BLaER1 (cell line): Measurements from ENCODE around the gene CDC27.
A peak's percentile ranks its signal among the peaks of the same experiment; 100 is the strongest.
"Not testable (repeated sequence)": the region's sequence is repeated elsewhere in the genome, so short reads cannot be mapped to it uniquely, and the experiment has no call there.

Experiments used
- H3K27ac ChIP-seq: shearing (Covaris generic); formaldehyde crosslinking; 2 replicates; pipeline ENCODE4 v1.8.1; 2022
- H3K27me3 ChIP-seq: shearing (Covaris generic); formaldehyde crosslinking; 2 replicates; pipeline ENCODE4 v1.8.1; 2022
- H3K36me3 ChIP-seq: shearing (Covaris generic); formaldehyde crosslinking; 2 replicates; pipeline ENCODE4 v1.8.1; 2022
- H3K4me1 ChIP-seq: shearing (Covaris generic); formaldehyde crosslinking; 2 replicates; pipeline ENCODE4 v1.8.1; 2022
- H3K4me2 ChIP-seq: shearing (Covaris generic); formaldehyde crosslinking; 2 replicates; pipeline ENCODE4 v1.8.1; 2022
- H3K4me3 ChIP-seq: shearing (Covaris generic); formaldehyde crosslinking; 2 replicates; pipeline ENCODE4 v1.8.1; 2022
- H3K9ac ChIP-seq: shearing (Covaris generic); formaldehyde crosslinking; 2 replicates; pipeline ENCODE4 v1.8.1; 2022
- H3K9me3 ChIP-seq: shearing (Covaris generic); formaldehyde crosslinking; 2 replicates; pipeline ENCODE4 v1.8.1; 2022
- H4K20me1 ChIP-seq: shearing (Covaris generic); formaldehyde crosslinking; 2 replicates; pipeline ENCODE4 v1.8.1; 2022
- Cebpa-rat ChIP-seq: shearing (Covaris generic); IDR thresholded peaks from 2 replicates; pipeline ENCODE4 v1.8.1; 2022

CDC27 gene

DNA sequence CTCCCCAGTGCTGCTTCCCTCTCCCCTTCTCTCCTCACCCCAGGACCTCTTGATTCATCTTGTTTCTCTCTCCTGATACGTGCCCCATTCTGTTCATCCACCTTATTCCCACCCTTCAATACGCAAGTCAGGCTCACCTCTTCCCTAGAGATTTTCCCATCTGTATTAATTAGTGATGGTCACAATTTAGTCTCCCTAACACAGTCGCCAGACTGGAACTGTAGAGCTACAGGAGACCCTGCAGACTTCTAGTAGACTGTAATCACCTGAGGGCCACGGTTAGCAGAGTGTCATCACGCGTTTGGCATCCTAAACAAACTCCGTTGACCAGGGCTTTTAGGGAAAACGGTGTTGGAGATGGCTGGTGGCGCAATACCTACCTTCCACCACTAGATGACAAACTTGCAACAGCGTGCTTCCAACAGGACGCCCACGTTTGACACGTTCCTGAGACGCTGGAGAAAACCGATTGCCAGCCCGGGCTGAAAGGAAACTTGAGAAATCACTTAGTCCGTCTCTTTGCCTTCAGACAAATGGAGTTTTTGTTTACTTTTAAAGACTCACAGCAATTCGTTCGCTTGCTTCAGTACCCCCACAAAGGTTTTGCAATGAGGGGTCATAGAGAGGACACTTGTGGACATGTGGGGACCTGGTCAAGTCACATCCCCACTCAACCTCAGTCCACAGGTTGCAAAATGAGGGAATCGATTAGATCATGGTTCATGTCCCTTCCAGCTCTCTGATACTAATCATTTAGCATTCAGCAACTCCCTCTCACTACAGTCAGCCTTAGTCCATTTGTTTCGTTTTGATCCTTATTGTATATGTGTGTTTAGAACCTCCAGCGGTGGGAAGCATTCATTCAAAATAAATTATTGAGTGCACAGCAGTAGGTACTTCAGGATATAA lies 40.7 kb upstream of the CDC27 start:
- Histone ChIP-seq H3K36me3 (no peaks in the 10 kb centered on the region), H3K27ac (no peak overlapping the region), H3K9ac (peak overlapping the region; percentile 36; the same call in 1 of the 2 replicates), H3K4me1 (peaks cover 28% of the 10 kb centered on the region), H3K4me2 (peak overlapping the region; percentile 89), H4K20me1 (no peaks in the 10 kb centered on the region), H3K9me3 (peaks cover 4% of the 10 kb centered on the region), H3K4me3 (0 out of 2 replicates have a peak overlapping the region, but pooled peaks have one; percentile 32), H3K27me3 (no peaks in the 10 kb centered on the region)
- peak; percentile 73; the same call in 1 of the 2 replicates for TF ChIP-seq Cebpa-rat

DNA sequence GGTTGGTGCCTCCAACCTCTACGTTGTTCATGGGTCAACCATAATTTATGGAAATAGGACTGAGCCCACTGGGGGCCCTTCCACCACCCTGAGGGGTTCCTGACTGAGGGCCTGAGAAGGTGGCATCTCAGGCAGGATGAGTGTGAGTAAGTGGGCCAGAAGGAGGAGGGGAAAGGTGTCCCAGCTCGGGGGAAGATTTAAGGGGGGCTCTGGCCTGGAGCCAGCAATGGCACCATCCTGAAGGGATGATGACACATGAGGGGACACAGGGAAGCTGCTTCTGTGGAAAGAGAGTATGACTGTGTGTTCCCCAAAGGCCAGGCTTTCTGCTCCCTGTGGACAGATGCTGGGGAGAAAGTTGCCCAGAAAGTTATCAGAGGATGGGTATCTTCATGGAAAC lies 38.8 kb upstream of the CDC27 start:
- Histone ChIP-seq H4K20me1 (no peaks in the 10 kb centered on the region), H3K9ac (no peak overlapping the region), H3K27ac (no peak overlapping the region), H3K4me2 (no peak overlapping the region), H3K9me3 (peaks cover 23% of the 10 kb centered on the region), H3K4me1 (peaks cover 28% of the 10 kb centered on the region), H3K4me3 (no peak overlapping the region), H3K36me3 (peaks cover 9% of the 10 kb centered on the region; the same call in 1 of the 2 replicates), H3K27me3 (no peaks in the 10 kb centered on the region)
- TF ChIP-seq Cebpa-rat = no peak

DNA sequence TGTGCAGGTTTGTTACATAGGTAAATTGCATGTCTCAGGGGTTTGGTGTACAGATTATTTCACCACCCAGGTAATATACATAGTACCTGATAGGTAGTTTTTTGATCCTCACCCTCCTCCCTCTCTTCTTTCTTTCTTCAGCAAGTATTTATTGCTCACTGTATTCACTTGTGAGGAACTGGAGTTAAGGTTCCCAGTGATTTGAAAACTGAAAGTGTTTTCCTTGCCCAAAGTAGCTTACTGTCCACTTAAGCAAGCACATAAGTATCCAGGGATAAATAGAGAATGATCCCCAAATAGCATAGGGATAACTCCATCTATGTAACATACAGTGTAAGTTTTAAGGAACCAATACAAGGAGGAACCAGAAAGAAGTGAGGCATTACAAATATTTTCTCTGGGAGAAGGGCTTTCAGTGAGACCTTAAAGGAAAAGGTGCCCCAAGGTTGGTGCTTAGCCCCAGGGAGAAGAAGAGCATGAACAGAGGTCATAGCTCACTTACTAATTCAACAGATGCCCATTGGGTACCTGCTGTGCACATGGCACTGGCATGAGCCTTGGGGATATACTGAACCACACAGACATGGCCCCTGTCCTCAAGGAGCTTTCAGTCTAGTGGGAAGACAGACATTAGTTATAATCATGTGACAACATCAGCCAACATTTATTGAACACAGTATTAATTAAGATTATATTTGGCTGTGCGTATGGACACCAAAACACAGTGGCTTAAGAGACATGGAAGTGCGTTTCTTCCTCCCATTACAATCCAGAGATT lies 37.0 kb upstream of the CDC27 start:
- Histone ChIP-seq H3K27me3 (no peaks in the 10 kb centered on the region), H3K36me3 (peaks cover 10% of the 10 kb centered on the region; the same call in 1 of the 2 replicates), H3K9me3 (peaks cover 34% of the 10 kb centered on the region), H4K20me1 (no peaks in the 10 kb centered on the region), H3K4me3 (no peak overlapping the region), H3K27ac (no peak overlapping the region), H3K4me2 (no peak overlapping the region), H3K4me1 (peaks cover 30% of the 10 kb centered on the region), H3K9ac (no peak overlapping the region)
- TF ChIP-seq Cebpa-rat = no peak

DNA sequence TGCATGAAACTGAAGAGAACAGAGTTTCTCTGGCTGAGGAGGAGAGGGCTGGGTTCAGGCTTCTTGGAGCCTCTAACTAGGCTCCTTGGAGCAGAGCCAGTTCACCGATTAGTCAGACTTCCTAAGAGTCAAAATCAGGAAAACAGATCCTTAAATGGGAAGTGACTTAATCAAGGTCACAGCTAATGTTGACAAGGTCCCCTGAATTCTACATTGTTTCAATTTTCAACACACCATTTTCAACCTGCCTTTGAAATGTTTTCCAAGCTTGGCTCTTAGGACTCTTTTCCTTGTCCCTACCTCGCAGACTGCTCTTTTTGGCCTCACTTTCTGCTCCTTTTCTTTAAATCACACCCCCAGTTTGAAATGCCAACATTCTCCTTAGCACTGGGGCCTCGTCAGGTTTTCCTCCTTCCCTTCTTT lies 36.4 kb upstream of the CDC27 start:
- no peak overlapping the region for H3K4me2 ChIP-seq
- H3K4me1 ChIP-seq = peaks cover 30% of the 10 kb centered on the region
- peaks cover 10% of the 10 kb centered on the region; the same call in 1 of the 2 replicates for H3K36me3 ChIP-seq
- H3K4me3 ChIP-seq = no peak overlapping the region
- no peak overlapping the region for H3K9ac ChIP-seq
- peaks cover 34% of the 10 kb centered on the region for H3K9me3 ChIP-seq
- H3K27me3 ChIP-seq = no peaks in the 10 kb centered on the region
- TF ChIP-seq Cebpa-rat = no peak
- no peak overlapping the region for H3K27ac ChIP-seq
- no peaks in the 10 kb centered on the region for H4K20me1 ChIP-seq

DNA sequence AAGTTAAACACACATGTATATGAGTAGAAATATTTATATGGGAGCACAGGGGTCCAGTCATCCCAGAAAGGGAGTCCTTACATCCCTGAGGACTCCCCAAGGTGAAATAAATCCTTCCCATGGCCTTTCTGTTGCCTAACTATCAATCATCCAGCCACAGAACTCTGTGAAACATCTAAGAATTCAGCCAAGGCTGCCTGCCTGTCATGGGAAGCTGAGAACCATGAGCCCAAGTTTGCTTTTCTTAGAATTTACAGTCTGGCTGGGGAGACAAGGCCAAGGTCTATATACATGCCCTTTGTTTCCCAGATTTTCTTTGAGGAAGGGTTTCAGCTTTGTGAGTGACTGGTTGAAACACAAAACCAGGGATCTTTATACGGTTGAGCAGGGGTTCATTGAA lies 35.9 kb upstream of the CDC27 start:
- Histone ChIP-seq H3K27me3 (no peaks in the 10 kb centered on the region), H3K36me3 (peaks cover 10% of the 10 kb centered on the region; the same call in 1 of the 2 replicates), H4K20me1 (no peaks in the 10 kb centered on the region), H3K9me3 (peaks cover 34% of the 10 kb centered on the region), H3K27ac (no peak overlapping the region), H3K4me2 (no peak overlapping the region), H3K9ac (no peak overlapping the region), H3K4me1 (peaks cover 30% of the 10 kb centered on the region), H3K4me3 (no peak overlapping the region)
- TF ChIP-seq Cebpa-rat = no peak

DNA sequence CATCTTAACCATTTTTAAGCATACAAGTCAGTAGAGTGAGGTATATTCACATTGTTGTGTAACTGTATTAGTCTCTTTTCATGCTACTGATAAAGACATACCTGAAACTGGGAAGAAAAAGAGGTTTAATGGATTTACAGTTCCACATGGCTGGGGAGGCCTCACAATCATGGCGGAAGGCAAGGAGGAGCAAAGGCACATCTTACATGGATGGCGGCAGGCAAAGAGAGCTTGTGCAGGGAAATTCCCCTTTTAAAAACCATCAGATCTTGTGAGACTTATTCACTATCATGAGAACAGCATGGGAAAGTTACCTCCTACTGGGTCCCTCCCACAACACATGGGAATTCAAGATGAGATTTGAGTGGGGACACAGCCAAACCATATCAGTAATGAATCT lies 35.0 kb upstream of the CDC27 start:
- not testable (repeated sequence) for H3K9ac ChIP-seq, H3K4me3 ChIP-seq, H3K27ac ChIP-seq, H3K4me2 ChIP-seq, H3K27me3 ChIP-seq, H4K20me1 ChIP-seq
- H3K36me3 ChIP-seq = peaks cover 10% of the 10 kb centered on the region; the same call in 1 of the 2 replicates
- peaks cover 34% of the 10 kb centered on the region for H3K9me3 ChIP-seq
- peaks cover 30% of the 10 kb centered on the region for H3K4me1 ChIP-seq

DNA sequence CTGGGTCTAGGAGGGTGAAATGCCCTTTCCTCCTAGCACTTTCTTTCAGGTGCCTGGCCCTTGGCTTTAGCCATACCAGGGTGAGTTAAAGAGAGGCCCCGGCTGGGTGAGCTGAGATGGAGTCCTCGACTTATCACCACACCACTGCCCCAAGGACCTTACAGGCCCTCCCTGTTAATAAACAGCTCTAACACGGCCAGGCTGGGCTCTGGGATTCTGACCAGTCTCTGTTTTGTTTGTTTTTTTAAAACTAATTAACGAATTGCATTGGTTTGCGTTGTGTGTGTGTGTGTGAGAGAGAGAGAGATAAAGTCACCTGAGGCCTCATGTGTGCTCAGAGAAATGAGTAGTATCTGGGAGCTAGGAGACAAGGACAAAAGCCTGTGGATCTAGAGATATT lies 34.4 kb upstream of the CDC27 start:
- Histone ChIP-seq H4K20me1 (no peaks in the 10 kb centered on the region), H3K4me1 (peaks cover 36% of the 10 kb centered on the region), H3K4me2 (no peak overlapping the region), H3K9me3 (peaks cover 34% of the 10 kb centered on the region), H3K27ac (no peak overlapping the region), H3K27me3 (no peaks in the 10 kb centered on the region), H3K4me3 (no peak overlapping the region), H3K36me3 (peaks cover 10% of the 10 kb centered on the region; the same call in 1 of the 2 replicates), H3K9ac (no peak overlapping the region)
- no peak for TF ChIP-seq Cebpa-rat

DNA sequence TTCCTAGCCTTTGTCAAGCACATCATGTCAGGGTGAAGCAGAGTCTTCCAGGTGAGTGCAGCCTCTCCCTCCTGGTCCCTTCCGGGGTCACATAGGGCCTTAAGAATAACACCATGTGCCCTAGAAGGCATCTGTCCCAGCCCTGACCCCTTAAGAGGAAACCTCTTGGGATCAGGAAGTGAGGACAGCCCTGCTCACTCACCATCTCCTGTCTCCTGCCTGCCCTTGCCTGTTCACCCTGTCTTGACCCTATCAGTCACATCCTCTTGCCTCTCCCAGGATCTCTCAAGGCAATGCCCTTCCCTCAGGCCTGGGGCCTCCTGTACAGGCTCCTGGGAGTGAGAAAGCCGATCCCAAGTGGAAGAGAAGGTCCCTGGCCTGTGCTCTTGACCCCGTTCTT lies 33.9 kb upstream of the CDC27 start:
- H3K36me3 ChIP-seq = peaks cover 10% of the 10 kb centered on the region; the same call in 1 of the 2 replicates
- H3K27me3 ChIP-seq = no peaks in the 10 kb centered on the region
- peaks cover 41% of the 10 kb centered on the region for H3K4me1 ChIP-seq
- no peak overlapping the region for H3K4me2 ChIP-seq
- H4K20me1 ChIP-seq = no peaks in the 10 kb centered on the region
- H3K9ac ChIP-seq = no peak overlapping the region
- TF ChIP-seq Cebpa-rat = no peak
- H3K4me3 ChIP-seq = no peak overlapping the region
- peaks cover 34% of the 10 kb centered on the region for H3K9me3 ChIP-seq
- H3K27ac ChIP-seq = no peak overlapping the region

DNA sequence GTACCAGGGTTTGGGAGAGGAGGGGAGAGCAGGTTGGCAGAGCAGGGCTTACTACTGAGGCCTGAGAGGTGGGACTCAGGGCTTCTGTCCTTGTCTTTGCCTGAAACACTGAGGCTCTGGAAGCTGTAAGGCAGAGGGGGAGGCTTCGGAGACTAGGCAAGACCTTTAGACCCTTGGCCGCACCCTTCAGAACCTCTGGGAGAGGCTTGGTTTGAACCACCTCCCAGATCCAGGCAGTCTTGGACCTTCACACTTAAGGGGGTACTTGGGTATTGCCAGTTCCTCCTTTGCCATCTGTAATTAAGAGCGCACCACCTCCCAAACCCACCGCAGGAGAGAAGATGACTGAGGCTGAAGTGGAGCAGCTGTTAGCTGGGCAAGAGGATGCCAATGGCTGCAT lies 33.0 kb upstream of the CDC27 start:
- Histone ChIP-seq H3K9me3 (peaks cover 34% of the 10 kb centered on the region), H3K27me3 (no peaks in the 10 kb centered on the region), H3K27ac (no peak overlapping the region), H3K9ac (no peak overlapping the region), H3K4me1 (peaks cover 51% of the 10 kb centered on the region), H3K4me3 (no peak overlapping the region), H3K4me2 (peak overlapping the region; percentile 84; the same call in 1 of the 2 replicates), H3K36me3 (peaks cover 10% of the 10 kb centered on the region; the same call in 1 of the 2 replicates), H4K20me1 (no peaks in the 10 kb centered on the region)
- TF ChIP-seq Cebpa-rat = no peak

DNA sequence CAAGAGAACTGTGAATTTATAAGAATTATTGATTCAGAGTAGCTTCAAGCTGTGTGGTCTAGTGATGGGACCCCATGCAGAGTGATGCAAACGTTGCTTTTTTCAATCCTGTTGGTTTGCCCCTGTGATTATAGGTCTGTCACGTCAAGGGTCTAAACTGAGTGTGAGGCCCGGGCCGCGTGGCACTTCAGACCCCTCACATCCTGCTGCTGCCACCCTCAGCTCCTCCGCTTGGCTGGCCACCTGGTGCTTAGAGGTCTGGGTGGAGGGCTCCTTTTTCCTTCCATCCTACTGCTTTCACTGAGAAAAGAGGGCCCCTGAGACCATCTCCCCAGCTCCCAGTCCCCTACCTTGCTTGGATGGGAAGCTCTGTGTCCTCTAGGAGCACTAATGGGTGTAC lies 32.1 kb upstream of the CDC27 start:
- H3K27ac ChIP-seq = peak overlapping the region; percentile 5; the same call in 1 of the 2 replicates
- no peak for TF ChIP-seq Cebpa-rat
- H3K36me3 ChIP-seq = peaks cover 10% of the 10 kb centered on the region; the same call in 1 of the 2 replicates
- no peaks in the 10 kb centered on the region for H4K20me1 ChIP-seq
- H3K9ac ChIP-seq = no peak overlapping the region
- H3K27me3 ChIP-seq = no peaks in the 10 kb centered on the region
- H3K4me1 ChIP-seq = peaks cover 57% of the 10 kb centered on the region
- peak overlapping the region; percentile 84 for H3K4me2 ChIP-seq
- peaks cover 34% of the 10 kb centered on the region for H3K9me3 ChIP-seq
- no peak overlapping the region for H3K4me3 ChIP-seq
